H9 (cell line): Measurements from ENCODE around the gene LDHAL6B. TPM values are rescaled to one million over a fixed set of nuclear protein-coding genes. Genes with fewer than 3 reads are reported as not detected.
A peak's percentile ranks its signal among the peaks of the same experiment; 100 is the strongest.

Experiments
- DNase-seq: peaks from one replicate; pipeline ENCODE4 v3.0.0-alpha.2; 2017
- H2AFZ ChIP-seq: one replicate; pipeline ENCODE4 v1.6.1; 2013; ENCODE audit warnings: mild to moderate bottlenecking, low read length, control low read depth, moderate library complexity
- H2AK5ac ChIP-seq: 2 replicates; pipeline ENCODE4 v1.6.1; 2013; ENCODE audit warnings: low read length, control low read depth, mixed read lengths; ENCODE audit not compliant: insufficient read length
- H2BK120ac ChIP-seq: one replicate; pipeline ENCODE4 v1.6.1; 2013; ENCODE audit warnings: low read depth, mild to moderate bottlenecking, low read length, control low read depth, inconsistent platforms; ENCODE audit not compliant: poor library complexity, severe bottlenecking
- H2BK12ac ChIP-seq: 2 replicates; pipeline ENCODE4 v1.6.1; 2013; ENCODE audit warnings: low read length, control low read depth, mixed read lengths, low read depth; ENCODE audit not compliant: insufficient read length
- H2BK15ac ChIP-seq: 2 replicates; pipeline ENCODE4 v1.6.1; 2013; ENCODE audit warnings: low read depth, low read length, control low read depth
- H2BK20ac ChIP-seq: one replicate; pipeline ENCODE4 v1.6.1; 2013; ENCODE audit warnings: low read depth, mild to moderate bottlenecking, low read length, control low read depth, inconsistent platforms; ENCODE audit not compliant: poor library complexity, severe bottlenecking
- H2BK5ac ChIP-seq: 2 replicates; pipeline ENCODE4 v1.6.1; 2013; ENCODE audit warnings: low read length, control low read depth, mixed read lengths; ENCODE audit not compliant: insufficient read length
- H3K14ac ChIP-seq: 2 replicates; pipeline ENCODE4 v1.6.1; 2013; ENCODE audit warnings: low read length, control low read depth; ENCODE audit not compliant: insufficient read depth
- H3K18ac ChIP-seq: 2 replicates; pipeline ENCODE4 v1.6.1; 2013; ENCODE audit warnings: low read depth, mild to moderate bottlenecking, mixed read lengths, low read length, control low read depth; ENCODE audit not compliant: insufficient read length
- H3K23ac ChIP-seq: 2 replicates; pipeline ENCODE4 v1.6.1; 2013; ENCODE audit warnings: low read length, control low read depth, mixed read lengths, low read depth; ENCODE audit not compliant: insufficient read length
- H3K23me2 ChIP-seq: 2 replicates; pipeline ENCODE4 v1.6.1; 2013; ENCODE audit warnings: low read depth, mild to moderate bottlenecking, mixed read lengths, low read length, control low read depth; ENCODE audit not compliant: insufficient read length, poor library complexity, severe bottlenecking
- H3K27ac ChIP-seq: 2 replicates; pipeline ENCODE4 v1.5.1; 2013; ENCODE audit warnings: low read length, control low read depth, mixed read lengths, low read depth; ENCODE audit not compliant: insufficient read length
- H3K27me3 ChIP-seq: 2 replicates; pipeline ENCODE4 v1.6.1; 2013; ENCODE audit warnings: low read length, control low read depth, inconsistent platforms; ENCODE audit not compliant: insufficient read depth
- H3K4ac ChIP-seq: 2 replicates; pipeline ENCODE4 v1.6.1; 2013; ENCODE audit warnings: low read depth, mild to moderate bottlenecking, control low read depth, inconsistent platforms, low read length, moderate library complexity
- H3K4me1 ChIP-seq: 2 replicates; pipeline ENCODE4 v1.6.1; 2013; ENCODE audit warnings: low read length, control low read depth, inconsistent platforms; ENCODE audit not compliant: insufficient read depth
- H3K4me2 ChIP-seq: 2 replicates; pipeline ENCODE4 v1.6.1; 2013; ENCODE audit warnings: low read length, control low read depth, mixed read lengths; ENCODE audit not compliant: insufficient read length, insufficient read depth
- H3K56ac ChIP-seq: 2 replicates; pipeline ENCODE4 v1.6.1; 2013; ENCODE audit warnings: low read depth, mild to moderate bottlenecking, mixed read lengths, low read length, control low read depth; ENCODE audit not compliant: insufficient read length
- H3K79me1 ChIP-seq: 2 replicates; pipeline ENCODE4 v1.6.1; 2013; ENCODE audit warnings: low read depth, mild to moderate bottlenecking, moderate library complexity, low read length, control low read depth, inconsistent platforms; ENCODE audit not compliant: insufficient read depth, poor library complexity, severe bottlenecking
- H3K79me2 ChIP-seq: 2 replicates; pipeline ENCODE4 v1.6.1; 2013; ENCODE audit warnings: low read length, control low read depth, inconsistent platforms; ENCODE audit not compliant: insufficient read depth
- H3K9ac ChIP-seq: 2 replicates; pipeline ENCODE4 v1.6.1; 2013; ENCODE audit warnings: low read length, control low read depth, mixed read lengths; ENCODE audit not compliant: insufficient read length; ENCODE audit errors: extremely low read depth
- H3K9me3 ChIP-seq: one replicate; pipeline ENCODE4 v1.6.1; 2013; ENCODE audit warnings: low read depth, low read length, inconsistent platforms; ENCODE audit not compliant: control insufficient read depth
- H3T11ph ChIP-seq: one replicate; pipeline ENCODE4 v1.6.1; 2013; ENCODE audit warnings: mild to moderate bottlenecking, low read length, control low read depth, inconsistent platforms
- H4K20me1 ChIP-seq: one replicate; pipeline ENCODE4 v1.6.1; 2013; ENCODE audit not compliant: control insufficient read depth, insufficient read length, insufficient read depth
- H4K5ac ChIP-seq: 2 replicates; pipeline ENCODE4 v1.6.1; 2013; ENCODE audit warnings: low read depth, mild to moderate bottlenecking, mixed read lengths, low read length, control low read depth; ENCODE audit not compliant: insufficient read length
- H4K8ac ChIP-seq: replicated peaks from 2 replicates; pipeline ENCODE4 v1.6.1; 2013; ENCODE audit warnings: low read length, control low read depth, mixed read lengths, low read depth; ENCODE audit not compliant: insufficient read length
- H4K91ac ChIP-seq: 2 replicates; pipeline ENCODE4 v1.6.1; 2013; ENCODE audit warnings: low read depth, mild to moderate bottlenecking, moderate library complexity, mixed read lengths, low read length, control low read depth; ENCODE audit not compliant: insufficient read length
- H3K27ac Mint-ChIP-seq, 3 experiments: 2 replicates in 2 of 3; 3 replicates in 1 of 3; pipeline ENCODE4 v1.8.0; 2020 to 2021; ENCODE audit warnings: mixed read lengths in 3 of 3, mild to moderate bottlenecking in 1 of 3, moderate library complexity in 1 of 3
- H3K27me3 Mint-ChIP-seq: 2 replicates; pipeline ENCODE4 v1.8.0; 2021; ENCODE audit warnings: low read depth, mild to moderate bottlenecking, moderate library complexity, mixed read lengths
- H3K36me3 Mint-ChIP-seq, 3 experiments: 2 replicates in 2 of 3; 3 replicates in 1 of 3; pipeline ENCODE4 v1.8.0; 2020 to 2021; ENCODE audit warnings: low read depth in 3 of 3, mixed read lengths in 3 of 3; ENCODE audit not compliant: insufficient read depth in 1 of 3
- H3K4me1 Mint-ChIP-seq, 2 experiments: 2 replicates each; pipeline ENCODE4 v1.8.0; 2020; ENCODE audit warnings: mixed read lengths in 2 of 2
- H3K4me3 Mint-ChIP-seq, 2 experiments: 2 replicates in 1 of 2; 3 replicates in 1 of 2; pipeline ENCODE4 v1.8.0; 2020 to 2021; ENCODE audit warnings: mild to moderate bottlenecking in 2 of 2, mixed read lengths in 2 of 2, moderate library complexity in 1 of 2
- H3K9me3 Mint-ChIP-seq, 2 experiments: 2 replicates in 1 of 2; 3 replicates in 1 of 2; pipeline ENCODE4 v1.8.0; 2020; ENCODE audit warnings: mild to moderate bottlenecking in 2 of 2, mixed read lengths in 2 of 2, moderate library complexity in 1 of 2
- CTCF ChIP-seq: fragments of 200-600 bp; sonication (generic); conservative IDR thresholded peaks from 3 replicates; pipeline ENCODE4 v1.8.0; 2021; ENCODE audit warnings: antibody characterized with exemption, mild to moderate bottlenecking
- WGBS: extraction: QIAGEN DNeasy Blood & Tissue Kit; methylation state at CpG from one replicate; pipeline ENCODE4 v1.1.7; 2013; ENCODE audit warnings: missing lambda C conversion rate, low lambda C conversion rate, mixed read lengths; ENCODE audit not compliant: insufficient read length; ENCODE audit errors: extremely low coverage; 5-methylcytosine and 5-hydroxymethylcytosine counted together
- total RNA-seq: library from RNA; stranded (reverse); gene quantifications from 2 replicates; pipeline ENCODE4 v1.2.1, GENCODE V29; 2021

Gene LDHAL6B
- total RNA-seq, 1 experiment from 2014 or later = not detected

GRCh38 chr15:59208613-59209249, 2.1 kb downstream of the LDHAL6B start:
- Histone ChIP-seq H4K8ac (no peak overlapping the region), H3K4me1 (no peaks in the 10 kb centered on the region), H2AFZ (no peak overlapping the region), H2BK12ac (no peak overlapping the region), H4K5ac (no peak overlapping the region), H3K79me2 (no peaks in the 10 kb centered on the region), H3K9me3 (no peaks in the 10 kb centered on the region), H3K27ac (no peak overlapping the region), H2BK15ac (0 out of 2 replicates have a peak overlapping the region, but pooled peaks have one; percentile 37), H3K9ac (no peak overlapping the region), H2AK5ac (no peak overlapping the region), H3K23ac (no peak overlapping the region), H3K56ac (no peak overlapping the region), H3K14ac (no peak overlapping the region), H3K23me2 (no peaks in the 10 kb centered on the region), H2BK120ac (no peak overlapping the region), H3T11ph (no peak overlapping the region), H3K18ac (no peak overlapping the region), H3K4ac (no peak overlapping the region), H4K91ac (no peak overlapping the region), H3K27me3 (no peaks in the 10 kb centered on the region), H2BK20ac (no peak overlapping the region), H2BK5ac (no peak overlapping the region), H3K4me2 (no peak overlapping the region), H4K20me1 (no peaks in the 10 kb centered on the region), H3K79me1 (no peaks in the 10 kb centered on the region)
- no peak for TF ChIP-seq CTCF
- no CpG with 5 or more reads among the region's 7 CpGs for WGBS
- no peaks in the 10 kb centered on the region for H3K9me3 Mint-ChIP-seq
- H3K4me1 Mint-ChIP-seq = no peaks in the 10 kb centered on the region
- no peak for DNase-seq
- H3K27me3 Mint-ChIP-seq = no peaks in the 10 kb centered on the region
- H3K36me3 Mint-ChIP-seq = peaks cover 9 to 78% (median 72%) of the 10 kb centered on the region in 3 experiments; a peak in 6 of 7 replicates
- H3K27ac Mint-ChIP-seq = no peak overlapping the region; a peak in 1 of 7 replicates
- H3K4me3 Mint-ChIP-seq = no peak overlapping the region
